GM18951 (cell line): ENCODE results near the gene RAPH1.

Experiments used
- POLR2A ChIP-seq: IDR thresholded peaks from 4 replicates; pipeline ENCODE4 v1.6.1; 2011; ENCODE audit warnings: mild to moderate bottlenecking; ENCODE audit not compliant: insufficient read length, insufficient read depth; ENCODE audit errors: extremely low read depth
- in situ Hi-C: fragments of 300-500 bp; cut with MboI; formaldehyde crosslinking; loops from one replicate; pipeline ENCODE4 v1.12.0; 2022; ENCODE audit warnings: low sequenced_read_pairs, mixed read lengths, inconsistent platforms; ENCODE audit not compliant: unreplicated experiment

The RAPH1 gene

DNA sequence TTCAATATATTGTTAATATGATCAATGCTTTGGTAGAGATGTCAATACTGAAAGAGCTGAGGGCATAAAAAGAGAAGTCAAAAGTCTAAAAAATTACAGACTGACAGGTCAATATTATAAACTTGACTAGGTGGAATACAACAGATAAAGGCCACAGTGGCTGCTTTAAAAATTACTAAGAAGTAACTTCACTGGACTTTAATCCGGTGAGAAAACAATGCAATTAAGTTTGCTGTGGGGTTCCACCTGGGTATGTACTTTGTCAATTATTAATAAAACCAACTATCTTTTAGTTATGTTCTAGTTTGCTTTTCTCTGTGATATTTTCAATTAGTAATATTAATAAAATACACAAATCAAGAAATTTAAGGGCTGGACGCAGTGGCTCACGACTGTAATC is 44.7 kb downstream of the RAPH1 start:
- TF ChIP-seq POLR2A: no peak
- in situ Hi-C loops: no loop called here

DNA sequence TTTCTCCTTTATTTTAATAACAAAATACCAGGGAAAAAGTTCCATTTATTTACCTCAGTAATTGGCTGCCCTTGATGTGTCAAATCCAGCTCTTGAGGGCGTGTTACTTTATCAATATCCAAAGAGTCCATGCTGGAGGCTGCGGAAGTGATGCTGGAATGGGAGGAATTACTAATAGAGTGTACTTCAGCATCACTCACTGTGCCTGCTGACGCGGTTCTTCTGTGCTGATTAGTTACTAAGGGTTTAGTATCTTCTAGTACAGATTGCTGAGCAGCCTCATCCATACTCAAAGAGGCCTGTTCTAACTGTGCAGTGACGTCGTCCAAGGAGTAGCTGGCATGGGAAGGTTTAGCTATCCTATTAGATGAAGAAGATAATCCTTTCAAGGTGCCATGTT is 45.6 kb downstream of the RAPH1 start:
- TF ChIP-seq POLR2A: no peak
- in situ Hi-C loops: no loop called here

DNA sequence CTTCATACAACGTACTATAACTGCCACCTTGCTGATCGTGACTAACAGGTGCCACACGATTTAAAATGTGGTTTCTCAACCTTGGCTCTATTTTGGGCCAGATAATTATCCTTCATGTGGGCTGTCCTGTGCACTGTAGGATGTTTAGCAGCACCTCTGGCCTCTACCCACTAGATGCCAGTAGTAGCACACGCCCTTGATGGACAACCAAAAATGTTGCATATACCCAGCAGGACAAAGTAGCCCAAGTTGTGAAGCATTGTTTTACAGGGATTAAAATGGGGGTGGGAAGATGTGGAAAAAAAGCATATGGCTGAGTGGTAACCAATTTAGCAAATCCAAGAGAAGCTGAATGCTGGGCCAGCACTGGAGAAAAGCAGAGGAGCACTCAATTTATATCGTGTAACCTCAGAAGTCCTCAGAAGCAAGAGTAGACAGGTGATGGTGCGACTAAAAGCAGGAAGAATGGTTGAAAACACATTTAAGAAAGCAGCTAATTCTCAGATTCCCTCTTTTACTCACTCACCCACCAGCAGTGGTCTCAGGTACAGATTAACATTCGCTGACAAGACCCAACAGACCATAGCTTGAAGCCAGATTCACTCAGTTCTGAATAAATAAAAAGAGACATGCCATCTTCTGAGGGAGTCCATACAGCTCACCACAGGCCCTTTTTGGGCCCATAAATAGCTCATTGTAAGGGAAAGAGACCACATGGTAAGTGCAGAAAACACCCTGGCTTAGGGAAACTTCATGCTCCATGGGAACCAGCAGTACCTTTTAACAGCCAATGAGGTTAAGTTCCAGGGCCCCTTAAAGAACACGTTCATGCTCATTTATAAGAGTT is 50.6 kb downstream of the RAPH1 start:
- TF ChIP-seq POLR2A: no peak
- in situ Hi-C loops: no loop called here

DNA sequence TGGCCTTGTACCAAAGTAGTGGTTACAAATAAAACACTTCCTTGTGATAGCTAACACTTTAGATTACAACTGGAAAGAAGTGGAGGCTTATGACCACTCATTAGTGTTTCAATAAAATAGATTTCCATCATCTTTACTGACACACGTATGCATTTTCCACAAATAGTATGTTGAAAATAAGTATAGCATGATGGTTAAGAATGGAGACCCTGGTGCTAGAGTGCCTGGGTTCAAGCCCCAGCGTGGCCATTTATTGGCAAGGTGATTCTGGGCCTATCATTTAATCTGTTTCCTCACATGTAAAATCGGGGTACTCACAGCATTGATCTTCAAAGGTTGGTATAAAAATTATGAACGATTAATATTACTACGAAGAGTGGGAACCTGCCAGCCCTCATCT is 54.5 kb downstream of the RAPH1 start:
- no peak for TF ChIP-seq POLR2A
- in situ Hi-C loops: no loop called here

DNA sequence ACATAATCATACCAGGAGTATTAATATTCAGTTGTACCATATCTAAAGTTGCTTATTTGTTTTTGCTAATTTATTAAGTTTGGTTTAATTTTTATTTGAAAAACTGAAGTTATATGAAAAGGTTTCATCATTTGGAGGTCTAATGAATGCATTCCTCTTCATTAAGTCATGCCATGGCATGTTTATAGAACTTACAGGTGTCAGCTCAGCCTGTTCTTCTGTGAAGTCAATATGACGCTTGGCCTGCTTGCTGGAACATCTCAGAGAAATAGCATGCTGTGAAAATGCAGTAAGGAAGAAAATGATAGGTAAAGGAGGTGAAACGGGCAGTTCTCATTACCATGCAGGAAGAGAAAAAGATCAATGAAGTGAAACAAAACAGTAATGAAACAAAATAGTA is 58.2 kb downstream of the RAPH1 start:
- TF ChIP-seq POLR2A: no peak

DNA sequence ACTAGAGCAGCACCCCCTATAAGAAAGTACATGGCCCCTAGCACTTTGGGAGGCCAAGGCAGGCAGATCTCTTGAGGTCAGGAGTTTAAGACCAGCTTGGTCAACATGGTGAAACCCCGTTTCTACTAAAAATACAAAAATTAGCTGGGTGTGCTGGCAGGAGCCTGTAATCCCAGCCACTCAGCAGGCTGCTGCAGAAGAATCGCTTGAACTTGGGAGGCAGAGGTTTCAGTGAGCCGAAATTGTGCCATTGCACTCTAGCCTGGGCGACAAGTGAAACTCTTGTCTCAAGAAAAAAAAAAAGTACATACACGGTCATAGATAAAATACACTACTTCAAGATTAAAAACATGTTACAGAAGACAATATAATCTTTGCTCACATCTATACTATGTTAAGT is 63.8 kb downstream of the RAPH1 start:
- no peak for TF ChIP-seq POLR2A
- in situ Hi-C loops: loop anchor here (10.0 to 25.0 kb wide), 2 partner anchors 343 to 884 kb away; no protein-coding TSS in a partner anchor

More for the DNA sequence above, 58.2 kb downstream of the RAPH1 start:
- in situ Hi-C loops: loop anchor here (10.0 kb wide), 1 partner anchor 338 kb away; no protein-coding TSS in a partner anchor

DNA sequence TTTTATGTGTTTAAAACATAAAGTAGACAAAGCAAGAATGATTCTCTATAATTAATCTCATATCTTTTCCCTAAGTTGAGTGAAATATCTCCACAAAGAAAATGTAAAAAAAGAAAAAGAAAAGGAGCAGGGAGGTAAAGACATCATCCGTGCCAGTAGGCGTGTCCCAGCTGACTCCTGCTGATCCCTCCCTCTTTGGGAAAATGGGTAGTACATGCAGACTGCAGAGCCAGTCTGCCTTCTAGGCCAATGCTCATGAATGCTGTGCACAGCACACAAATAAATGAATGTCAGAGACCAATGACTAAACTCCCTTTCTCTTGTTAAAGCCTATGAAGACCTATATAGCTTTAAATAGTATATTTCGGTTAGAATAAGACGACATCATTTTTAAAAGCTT is 64.7 kb downstream of the RAPH1 start:
- TF ChIP-seq POLR2A: no peak
- in situ Hi-C loops: loop anchor here (10.0 to 25.0 kb wide), 2 partner anchors 344 to 883 kb away; no protein-coding TSS in a partner anchor

DNA sequence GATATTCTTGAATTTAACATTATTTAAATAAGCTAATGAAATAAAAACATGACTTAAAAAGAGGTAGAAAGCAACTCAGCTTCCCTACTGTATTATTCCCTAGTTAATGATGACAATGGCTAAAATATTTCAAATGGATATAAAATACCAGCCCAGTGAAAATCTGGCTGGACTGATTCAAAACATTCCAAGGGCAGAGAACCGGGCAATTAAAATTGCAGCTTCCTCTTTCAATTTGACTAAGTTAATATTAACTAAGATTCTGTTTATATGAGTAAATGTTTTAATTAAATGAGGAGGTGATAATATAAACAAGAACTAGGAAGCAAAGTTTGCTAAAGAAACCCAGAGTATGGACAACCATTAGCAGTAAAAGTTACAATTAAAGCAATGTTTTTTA is 65.6 kb downstream of the RAPH1 start:
- TF ChIP-seq POLR2A: no peak
- in situ Hi-C loops: loop anchor here (25.0 kb wide), 1 partner anchor 882 kb away; no protein-coding TSS in a partner anchor

DNA sequence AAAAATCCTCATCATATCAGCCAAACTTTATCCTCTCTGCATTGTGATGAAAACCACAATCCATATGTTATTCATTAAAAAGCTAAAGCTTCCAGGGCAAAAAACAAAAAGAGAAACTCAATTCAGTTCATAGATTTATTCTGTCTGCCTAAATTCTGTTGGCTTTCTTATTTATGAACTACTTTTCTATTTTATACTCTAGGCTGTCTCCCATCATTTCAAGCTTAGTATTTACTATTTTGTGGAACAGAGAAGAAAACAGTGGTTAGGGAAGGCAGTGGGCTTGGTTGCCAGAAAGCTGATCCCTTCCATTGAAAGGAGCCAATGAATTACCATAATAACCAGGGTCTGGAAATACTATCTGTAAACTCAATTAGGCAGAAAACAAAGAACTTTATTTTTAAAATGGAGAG is 71.8 kb downstream of the RAPH1 start:
- in situ Hi-C loops: loop anchor here (25.0 kb wide), 1 partner anchor 876 kb away; no protein-coding TSS in a partner anchor

DNA sequence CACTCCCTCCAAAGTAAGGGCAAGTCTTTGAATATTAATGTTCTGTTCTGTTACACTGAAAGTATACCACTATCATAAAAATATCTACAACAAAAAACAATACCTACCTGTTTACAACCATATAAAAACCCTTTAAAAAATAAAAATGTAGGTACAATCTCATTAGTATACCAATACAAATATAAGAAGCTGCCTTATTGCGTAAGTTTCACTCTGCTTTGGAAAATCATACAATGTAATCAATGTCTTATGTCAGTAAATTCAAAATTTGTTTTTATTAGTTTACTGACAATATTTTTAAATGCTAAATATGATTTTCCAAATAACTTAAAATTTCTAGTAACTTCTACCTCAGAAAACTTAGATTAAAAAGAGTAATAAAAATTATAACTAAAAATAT is 72.8 kb downstream of the RAPH1 start:
- in situ Hi-C loops: loop anchor here (25.0 kb wide), 1 partner anchor 875 kb away; no protein-coding TSS in a partner anchor
- no peak for TF ChIP-seq POLR2A

More for the DNA sequence above, 71.8 kb downstream of the RAPH1 start:
- TF ChIP-seq POLR2A: no peak

DNA sequence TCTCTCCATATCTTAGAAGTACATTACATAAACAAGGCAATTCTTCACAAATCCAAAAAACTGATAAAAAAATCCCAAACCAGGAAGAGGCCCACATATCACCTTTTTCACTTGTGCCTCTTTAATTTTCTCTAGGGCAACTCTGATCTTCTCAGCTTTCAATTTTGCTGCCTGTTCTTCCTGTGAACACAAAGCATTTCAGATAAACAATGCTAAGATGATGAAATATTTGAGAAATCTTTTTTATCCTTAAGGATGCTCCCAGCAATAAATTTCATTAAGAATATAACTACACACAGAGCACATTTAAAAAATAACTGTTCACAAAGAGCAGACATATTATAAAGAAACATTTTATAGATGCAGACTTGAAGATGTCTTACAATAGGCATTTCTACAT is 73.4 kb downstream of the RAPH1 start:
- in situ Hi-C loops: loop anchor here (25.0 kb wide), 1 partner anchor 874 kb away; no protein-coding TSS in a partner anchor

DNA sequence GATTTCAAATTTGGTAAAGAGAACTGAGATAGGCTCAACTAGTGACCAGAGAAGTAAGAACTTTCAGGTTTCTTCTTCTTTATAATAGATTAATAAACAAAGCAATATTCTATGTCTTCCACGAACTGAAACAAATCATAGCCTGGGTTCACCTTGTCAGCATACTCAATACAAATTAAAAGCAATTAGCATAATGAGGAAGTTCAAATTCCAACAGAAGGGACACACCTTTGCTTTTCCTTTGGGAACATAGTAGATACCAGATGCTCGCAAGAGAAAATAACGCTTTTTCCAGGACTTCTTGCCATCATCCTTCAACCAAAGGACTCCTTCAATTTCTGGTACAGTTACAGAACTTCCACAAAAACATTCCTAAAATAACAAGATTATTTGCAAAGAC is 79.9 kb downstream of the RAPH1 start:
- no peak for TF ChIP-seq POLR2A
- in situ Hi-C loops: loop anchor here (25.0 kb wide), 1 partner anchor 868 kb away; no protein-coding TSS in a partner anchor

More for the DNA sequence above, 73.4 kb downstream of the RAPH1 start:
- no peak for TF ChIP-seq POLR2A

DNA sequence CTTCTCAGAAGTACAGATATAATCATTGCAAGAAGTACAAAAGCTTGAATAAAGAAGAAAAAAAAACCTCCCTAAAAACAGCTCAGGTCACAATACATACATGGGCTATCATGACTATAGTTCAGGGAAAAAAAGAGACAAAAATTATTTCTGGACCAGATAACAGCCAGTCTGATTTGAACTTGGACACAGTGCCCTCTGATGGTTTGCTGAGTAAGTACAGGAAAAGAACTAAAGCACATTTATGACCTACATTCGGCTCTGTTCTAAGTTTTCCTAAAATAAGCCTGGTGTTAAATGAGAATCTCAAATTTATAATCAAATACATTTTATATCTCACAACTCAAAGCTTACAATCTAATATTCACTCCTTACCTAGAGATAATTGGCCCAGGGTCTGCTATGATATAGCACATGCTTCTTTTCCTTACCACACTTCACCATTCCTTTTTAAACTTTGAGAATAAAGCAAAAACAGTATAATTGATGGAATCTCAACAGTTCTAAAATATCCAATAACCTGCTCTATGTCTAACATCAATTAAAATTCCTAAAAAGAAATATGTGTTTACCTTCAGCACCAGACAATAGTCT is 81.1 kb downstream of the RAPH1 start:
- TF ChIP-seq POLR2A: no peak
- in situ Hi-C loops: loop anchor here (25.0 kb wide), 1 partner anchor 867 kb away; no protein-coding TSS in a partner anchor

DNA sequence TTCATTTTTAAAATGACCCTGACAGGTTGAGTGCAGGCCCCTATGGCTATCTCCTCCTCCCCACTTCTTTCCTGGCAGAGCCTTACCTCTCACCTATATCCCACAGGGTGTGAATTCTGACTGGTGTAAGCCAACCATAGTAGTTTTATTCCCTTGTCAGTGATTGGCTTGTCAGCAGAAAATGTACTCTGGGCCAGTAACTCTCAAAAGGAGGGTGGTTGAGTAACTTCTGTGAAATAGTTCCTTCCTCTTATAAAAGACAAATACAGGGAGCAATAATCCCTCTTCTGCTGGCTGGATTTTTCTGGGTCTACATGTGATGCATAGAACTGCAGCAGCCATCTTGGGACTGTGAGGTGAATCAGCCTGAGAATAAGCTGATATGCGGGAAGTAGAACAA is 83.4 kb downstream of the RAPH1 start:
- in situ Hi-C loops: loop anchor here (25.0 kb wide), 1 partner anchor 864 kb away; no protein-coding TSS in a partner anchor
- no peak for TF ChIP-seq POLR2A

DNA sequence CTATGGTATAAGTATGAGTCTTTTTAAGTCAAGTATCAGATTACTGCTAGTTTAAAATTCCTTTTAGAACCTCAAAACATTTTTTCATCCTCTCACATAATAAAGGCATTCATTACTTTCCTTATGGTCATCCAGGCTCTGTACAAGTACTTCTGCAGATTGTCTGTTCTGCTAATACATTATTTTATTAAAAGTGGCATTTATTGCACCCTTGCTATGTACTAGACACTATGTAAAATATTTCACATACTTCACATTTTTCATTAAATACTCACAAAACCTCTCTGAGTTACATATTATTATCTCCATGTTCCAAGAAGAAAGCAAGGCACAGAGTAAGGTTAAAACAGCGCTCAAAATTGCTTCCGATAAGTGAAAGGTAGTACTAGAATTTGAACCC is 84.1 kb downstream of the RAPH1 start:
- in situ Hi-C loops: loop anchor here (25.0 kb wide), 1 partner anchor 864 kb away; no protein-coding TSS in a partner anchor
- TF ChIP-seq POLR2A: no peak
